Right lobe of liver (tissue), 4 donors: ENCODE data around the gene TNFRSF9.

Source experiments
- CTCF ChIP-seq, 4 donors: fragments of 200-600 bp in 3 of 4; fragments of 450-650 bp in 1 of 4; IDR thresholded peaks; one replicate each; pipeline versions ENCODE4 v1.5.1 to v1.8.0; 2016 to 2022; ENCODE audit warnings: antibody characterized with exemption in 4 of 4, mild to moderate bottlenecking in 2 of 4
- POLR2A ChIP-seq: fragments of 450-650 bp; IDR thresholded peaks from one replicate; pipeline ENCODE4 v1.6.1; 2017; ENCODE audit warnings: antibody characterized with exemption, mild to moderate bottlenecking
- donor health status: DM: no; HTN: no; CAD: no.
- donor health status: DM: no; HTN: no; CAD: no.
- donor health status: DM: no; HTN: yes; CAD: no.

DNA sequence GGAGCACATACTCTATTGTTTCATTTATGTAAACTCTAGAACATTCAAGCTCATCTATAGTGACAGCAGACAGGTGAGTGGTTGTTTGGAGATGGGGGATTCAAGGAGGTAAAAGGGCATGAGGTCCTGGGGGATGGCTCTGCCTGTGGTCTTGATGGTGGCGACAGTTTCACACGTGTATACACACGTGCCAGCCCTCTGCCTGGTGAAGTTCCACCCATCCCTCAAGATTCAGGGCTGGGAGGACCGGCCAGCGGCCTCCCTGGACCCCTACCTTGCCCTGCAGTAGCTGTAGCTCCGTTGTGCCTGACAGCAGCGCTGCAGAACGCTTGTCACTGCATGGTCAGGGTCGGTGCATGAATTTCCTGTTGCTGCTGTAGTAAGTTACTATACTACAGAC lies 48.8 kb downstream of the TNFRSF9 start:
- TF ChIP-seq CTCF (IDR thresholded peaks at IDR 0.05) (no peak), POLR2A (no peak)
